WTC11 (cell line): ENCODE data around the gene SLC12A4. TPM values are rescaled to one million over a fixed set of nuclear protein-coding genes. Genes with fewer than 3 reads are reported as not detected.

Experiments used
- ATAC-seq: fragments of 200-7000 bp; cut with Tn5 transposase; 2 replicates; pipeline ENCODE4 v1.10.0; 2021; ENCODE audit warnings: mild to moderate bottlenecking, moderate library complexity
- CTCF ChIA-PET: fragments of 300-600 bp; sonication (Branson Sonifier 250); formaldehyde crosslinking; loops from one replicate; lab custom pipeline; 2021; ENCODE audit warnings: antibody characterized with exemption; lab: Charles Lee
- POLR2A ChIA-PET: fragments of 350-600 bp; sonication (Branson Sonifier 250); formaldehyde crosslinking; loops from one replicate; lab custom pipeline; 2021; ENCODE audit warnings: antibody characterized with exemption; lab: Charles Lee
- DNase-seq: peaks from one replicate; pipeline ENCODE4 v3.0.0; 2021; ENCODE audit warnings: low spot score
- H3K27ac Mint-ChIP-seq: 2 replicates; pipeline ENCODE4 v1.8.0; 2021; ENCODE audit warnings: mixed read lengths
- H3K27me3 Mint-ChIP-seq: 2 replicates; pipeline ENCODE4 v1.8.0; 2021; ENCODE audit warnings: low read depth, mild to moderate bottlenecking, moderate library complexity, mixed read lengths
- H3K36me3 Mint-ChIP-seq: 2 replicates; pipeline ENCODE4 v1.8.0; 2021; ENCODE audit warnings: mixed read lengths
- H3K4me1 Mint-ChIP-seq: 2 replicates; pipeline ENCODE4 v1.8.0; 2022; ENCODE audit warnings: mixed read lengths
- H3K4me3 Mint-ChIP-seq: 2 replicates; pipeline ENCODE4 v1.8.0; 2021; ENCODE audit warnings: mild to moderate bottlenecking, moderate library complexity, mixed read lengths
- H3K9me3 Mint-ChIP-seq: 2 replicates; pipeline ENCODE4 v1.8.0; 2021; ENCODE audit warnings: mixed read lengths
- CREM ChIP-seq: sonication (generic); formaldehyde crosslinking; IDR thresholded peaks from 2 replicates; pipeline ENCODE4 v1.8.1; 2022; ENCODE audit warnings: mild to moderate bottlenecking, missing genetic modification reagents, moderate library complexity
- GABPB1 ChIP-seq: sonication (generic); formaldehyde crosslinking; IDR thresholded peaks from 2 replicates; pipeline ENCODE4 v1.8.1; 2023; ENCODE audit warnings: mild to moderate bottlenecking, missing genetic modification reagents
- NFYB ChIP-seq: sonication (generic); formaldehyde crosslinking; conservative IDR thresholded peaks from 2 replicates; pipeline ENCODE4 v1.8.0; 2022; ENCODE audit warnings: low read depth, missing genetic modification reagents
- RORB ChIP-seq: fragments of 250-450 bp; sonication (Bioruptor Pico); IDR thresholded peaks from 2 replicates; pipeline ENCODE4 v1.9.0; 2021; ENCODE audit warnings: mild to moderate bottlenecking
- SP1 ChIP-seq: sonication (generic); formaldehyde crosslinking; conservative IDR thresholded peaks from 2 replicates; pipeline ENCODE4 v1.8.1; 2022; ENCODE audit warnings: missing genetic modification reagents
- ZNF121 ChIP-seq: sonication (generic); formaldehyde crosslinking; IDR thresholded peaks from 2 replicates; pipeline ENCODE4 v1.8.0; 2023; ENCODE audit warnings: missing genetic modification reagents
- total RNA-seq: library from RNA; stranded (reverse); gene quantifications from 3 replicates; pipeline ENCODE4 v1.2.3, GENCODE V29; 2021
- TF ChIP-seq, protein P1 (sequence below): sonication (generic); formaldehyde crosslinking; IDR thresholded peaks from 2 replicates; pipeline ENCODE4 v1.8.0; 2022; ENCODE audit warnings: mild to moderate bottlenecking, missing genetic modification reagents
- TF ChIP-seq, protein P2 (sequence below): fragments of 250-450 bp; sonication (Bioruptor Pico); IDR thresholded peaks from 2 replicates; pipeline ENCODE4 v1.8.0; 2021; ENCODE audit warnings: mild to moderate bottlenecking
- TF ChIP-seq, protein P3 (sequence below): sonication (generic); formaldehyde crosslinking; IDR thresholded peaks from 2 replicates; pipeline ENCODE4 v1.8.1; 2023; ENCODE audit warnings: mild to moderate bottlenecking, missing genetic modification reagents
- TF ChIP-seq, protein P4 (sequence below): sonication (generic); formaldehyde crosslinking; conservative IDR thresholded peaks from 2 replicates; pipeline ENCODE4 v1.8.1; 2023; ENCODE audit warnings: mild to moderate bottlenecking, low read depth, missing genetic modification reagents, moderate library complexity
- TF ChIP-seq, protein P5 (sequence below): sonication (generic); formaldehyde crosslinking; IDR thresholded peaks from 2 replicates; pipeline ENCODE4 v1.8.0; 2022; ENCODE audit warnings: missing genetic modification reagents
- TF ChIP-seq, protein P6 (sequence below): sonication (generic); formaldehyde crosslinking; IDR thresholded peaks from 2 replicates; pipeline ENCODE4 v1.8.0; 2023; ENCODE audit warnings: missing genetic modification reagents, mild to moderate bottlenecking, borderline replicate concordance

SLC12A4 gene
- total RNA-seq, 1 experiment from 2014 or later: 94.1 TPM

DNA sequence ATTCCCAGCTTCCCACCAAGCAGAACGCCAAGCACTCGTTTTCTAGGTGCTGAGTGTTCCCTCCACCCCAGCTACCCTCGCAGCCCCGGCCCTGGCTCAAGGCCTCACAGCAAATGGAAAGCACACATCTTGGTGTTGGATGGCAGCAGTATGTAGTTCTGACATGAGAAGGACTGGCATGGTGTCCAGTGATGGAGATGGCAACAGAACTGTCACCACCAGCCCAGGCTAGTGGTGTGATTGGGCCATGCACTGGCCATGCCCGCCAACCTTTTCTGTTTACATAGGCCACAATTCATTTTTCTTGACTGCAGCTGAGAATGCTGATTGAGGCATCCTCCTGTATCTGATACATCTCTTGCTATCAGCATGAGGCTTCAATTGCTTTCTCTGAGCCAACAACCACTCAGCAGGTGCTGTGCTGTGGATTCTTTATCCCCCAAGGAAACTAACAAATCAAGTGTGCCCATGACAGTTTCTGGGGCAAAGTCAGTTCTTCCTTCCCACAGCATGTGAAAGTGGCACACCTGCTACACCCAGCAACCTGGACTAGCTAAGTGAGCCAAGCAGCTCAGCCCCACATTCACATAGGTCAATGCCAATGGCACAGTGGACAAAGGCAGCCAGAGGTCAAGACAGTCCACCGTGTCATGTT, 3.8 kb downstream of the SLC12A4 start (continued):
- TF ChIP-seq, protein P1, sequence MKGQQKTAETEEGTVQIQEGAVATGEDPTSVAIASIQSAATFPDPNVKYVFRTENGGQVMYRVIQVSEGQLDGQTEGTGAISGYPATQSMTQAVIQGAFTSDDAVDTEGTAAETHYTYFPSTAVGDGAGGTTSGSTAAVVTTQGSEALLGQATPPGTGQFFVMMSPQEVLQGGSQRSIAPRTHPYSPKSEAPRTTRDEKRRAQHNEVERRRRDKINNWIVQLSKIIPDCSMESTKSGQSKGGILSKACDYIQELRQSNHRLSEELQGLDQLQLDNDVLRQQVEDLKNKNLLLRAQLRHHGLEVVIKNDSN (CRISPR knock-in tag): no peak
- TF ChIP-seq, protein P2, sequence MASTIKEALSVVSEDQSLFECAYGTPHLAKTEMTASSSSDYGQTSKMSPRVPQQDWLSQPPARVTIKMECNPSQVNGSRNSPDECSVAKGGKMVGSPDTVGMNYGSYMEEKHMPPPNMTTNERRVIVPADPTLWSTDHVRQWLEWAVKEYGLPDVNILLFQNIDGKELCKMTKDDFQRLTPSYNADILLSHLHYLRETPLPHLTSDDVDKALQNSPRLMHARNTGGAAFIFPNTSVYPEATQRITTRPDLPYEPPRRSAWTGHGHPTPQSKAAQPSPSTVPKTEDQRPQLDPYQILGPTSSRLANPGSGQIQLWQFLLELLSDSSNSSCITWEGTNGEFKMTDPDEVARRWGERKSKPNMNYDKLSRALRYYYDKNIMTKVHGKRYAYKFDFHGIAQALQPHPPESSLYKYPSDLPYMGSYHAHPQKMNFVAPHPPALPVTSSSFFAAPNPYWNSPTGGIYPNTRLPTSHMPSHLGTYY (CRISPR knock-in tag): no peak
- TF ChIP-seq GABPB1 (CRISPR knock-in tag): no peak
- no peak for TF ChIP-seq RORB
- TF ChIP-seq, protein P3, sequence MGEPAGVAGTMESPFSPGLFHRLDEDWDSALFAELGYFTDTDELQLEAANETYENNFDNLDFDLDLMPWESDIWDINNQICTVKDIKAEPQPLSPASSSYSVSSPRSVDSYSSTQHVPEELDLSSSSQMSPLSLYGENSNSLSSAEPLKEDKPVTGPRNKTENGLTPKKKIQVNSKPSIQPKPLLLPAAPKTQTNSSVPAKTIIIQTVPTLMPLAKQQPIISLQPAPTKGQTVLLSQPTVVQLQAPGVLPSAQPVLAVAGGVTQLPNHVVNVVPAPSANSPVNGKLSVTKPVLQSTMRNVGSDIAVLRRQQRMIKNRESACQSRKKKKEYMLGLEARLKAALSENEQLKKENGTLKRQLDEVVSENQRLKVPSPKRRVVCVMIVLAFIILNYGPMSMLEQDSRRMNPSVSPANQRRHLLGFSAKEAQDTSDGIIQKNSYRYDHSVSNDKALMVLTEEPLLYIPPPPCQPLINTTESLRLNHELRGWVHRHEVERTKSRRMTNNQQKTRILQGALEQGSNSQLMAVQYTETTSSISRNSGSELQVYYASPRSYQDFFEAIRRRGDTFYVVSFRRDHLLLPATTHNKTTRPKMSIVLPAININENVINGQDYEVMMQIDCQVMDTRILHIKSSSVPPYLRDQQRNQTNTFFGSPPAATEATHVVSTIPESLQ: no peak
- no peak for TF ChIP-seq NFYB (CRISPR knock-in tag)

DNA sequence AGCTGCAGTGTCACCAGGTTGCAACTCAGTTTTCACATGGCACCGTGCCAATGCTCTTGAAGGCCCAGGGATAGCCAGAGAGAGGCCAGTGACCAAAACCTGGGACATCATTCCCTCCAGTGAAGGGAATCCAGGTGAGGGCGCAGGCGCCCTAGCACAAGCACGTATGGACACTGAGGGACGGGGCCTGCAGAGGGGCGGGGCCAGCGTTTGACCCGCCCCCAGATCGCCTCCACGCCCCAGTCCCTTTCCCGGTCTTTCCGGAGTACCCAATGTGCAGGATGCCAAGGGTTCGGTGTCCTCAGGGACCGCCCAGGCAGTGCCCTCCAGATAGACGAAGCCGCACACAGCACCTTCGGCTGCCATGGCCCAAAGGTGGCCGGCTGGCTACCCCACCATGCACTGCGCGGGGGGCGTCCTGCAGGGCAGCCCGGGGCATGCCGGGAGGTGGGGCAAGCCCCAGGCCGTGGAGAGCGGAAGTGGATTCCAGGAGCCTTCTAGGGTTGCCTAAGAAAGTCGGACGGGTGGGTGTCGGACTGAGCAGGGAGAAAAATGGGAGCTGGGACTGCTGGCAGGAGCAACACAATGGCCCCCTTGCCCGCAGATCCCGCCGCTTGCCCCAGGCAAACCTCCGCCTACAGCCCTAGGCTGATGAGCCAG, 4.6 kb downstream of the SLC12A4 start:
- DNase-seq (peak; percentile 71), ATAC-seq (peak; percentile 58)
- ChIA-PET POLR2A (no interaction called here), CTCF (interaction anchor here (0.5 to 1.5 kb wide), 4 partner anchors 20 to 291 kb away, joined by 3 to 8 read pairs (median 3); partner anchors contain the start of gene LCAT)
- H3K9me3 Mint-ChIP-seq: no peaks in the 10 kb centered on the region
- H3K27me3 Mint-ChIP-seq: no peaks in the 10 kb centered on the region
- H3K4me1 Mint-ChIP-seq: peaks cover 36% of the 10 kb centered on the region
- H3K36me3 Mint-ChIP-seq: peaks cover 40% of the 10 kb centered on the region
- H3K27ac Mint-ChIP-seq: no peak overlapping the region
- H3K4me3 Mint-ChIP-seq: no peak overlapping the region
- TF ChIP-seq, protein P4, sequence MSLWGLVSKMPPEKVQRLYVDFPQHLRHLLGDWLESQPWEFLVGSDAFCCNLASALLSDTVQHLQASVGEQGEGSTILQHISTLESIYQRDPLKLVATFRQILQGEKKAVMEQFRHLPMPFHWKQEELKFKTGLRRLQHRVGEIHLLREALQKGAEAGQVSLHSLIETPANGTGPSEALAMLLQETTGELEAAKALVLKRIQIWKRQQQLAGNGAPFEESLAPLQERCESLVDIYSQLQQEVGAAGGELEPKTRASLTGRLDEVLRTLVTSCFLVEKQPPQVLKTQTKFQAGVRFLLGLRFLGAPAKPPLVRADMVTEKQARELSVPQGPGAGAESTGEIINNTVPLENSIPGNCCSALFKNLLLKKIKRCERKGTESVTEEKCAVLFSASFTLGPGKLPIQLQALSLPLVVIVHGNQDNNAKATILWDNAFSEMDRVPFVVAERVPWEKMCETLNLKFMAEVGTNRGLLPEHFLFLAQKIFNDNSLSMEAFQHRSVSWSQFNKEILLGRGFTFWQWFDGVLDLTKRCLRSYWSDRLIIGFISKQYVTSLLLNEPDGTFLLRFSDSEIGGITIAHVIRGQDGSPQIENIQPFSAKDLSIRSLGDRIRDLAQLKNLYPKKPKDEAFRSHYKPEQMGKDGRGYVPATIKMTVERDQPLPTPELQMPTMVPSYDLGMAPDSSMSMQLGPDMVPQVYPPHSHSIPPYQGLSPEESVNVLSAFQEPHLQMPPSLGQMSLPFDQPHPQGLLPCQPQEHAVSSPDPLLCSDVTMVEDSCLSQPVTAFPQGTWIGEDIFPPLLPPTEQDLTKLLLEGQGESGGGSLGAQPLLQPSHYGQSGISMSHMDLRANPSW: no peak
- TF ChIP-seq, protein P5, sequence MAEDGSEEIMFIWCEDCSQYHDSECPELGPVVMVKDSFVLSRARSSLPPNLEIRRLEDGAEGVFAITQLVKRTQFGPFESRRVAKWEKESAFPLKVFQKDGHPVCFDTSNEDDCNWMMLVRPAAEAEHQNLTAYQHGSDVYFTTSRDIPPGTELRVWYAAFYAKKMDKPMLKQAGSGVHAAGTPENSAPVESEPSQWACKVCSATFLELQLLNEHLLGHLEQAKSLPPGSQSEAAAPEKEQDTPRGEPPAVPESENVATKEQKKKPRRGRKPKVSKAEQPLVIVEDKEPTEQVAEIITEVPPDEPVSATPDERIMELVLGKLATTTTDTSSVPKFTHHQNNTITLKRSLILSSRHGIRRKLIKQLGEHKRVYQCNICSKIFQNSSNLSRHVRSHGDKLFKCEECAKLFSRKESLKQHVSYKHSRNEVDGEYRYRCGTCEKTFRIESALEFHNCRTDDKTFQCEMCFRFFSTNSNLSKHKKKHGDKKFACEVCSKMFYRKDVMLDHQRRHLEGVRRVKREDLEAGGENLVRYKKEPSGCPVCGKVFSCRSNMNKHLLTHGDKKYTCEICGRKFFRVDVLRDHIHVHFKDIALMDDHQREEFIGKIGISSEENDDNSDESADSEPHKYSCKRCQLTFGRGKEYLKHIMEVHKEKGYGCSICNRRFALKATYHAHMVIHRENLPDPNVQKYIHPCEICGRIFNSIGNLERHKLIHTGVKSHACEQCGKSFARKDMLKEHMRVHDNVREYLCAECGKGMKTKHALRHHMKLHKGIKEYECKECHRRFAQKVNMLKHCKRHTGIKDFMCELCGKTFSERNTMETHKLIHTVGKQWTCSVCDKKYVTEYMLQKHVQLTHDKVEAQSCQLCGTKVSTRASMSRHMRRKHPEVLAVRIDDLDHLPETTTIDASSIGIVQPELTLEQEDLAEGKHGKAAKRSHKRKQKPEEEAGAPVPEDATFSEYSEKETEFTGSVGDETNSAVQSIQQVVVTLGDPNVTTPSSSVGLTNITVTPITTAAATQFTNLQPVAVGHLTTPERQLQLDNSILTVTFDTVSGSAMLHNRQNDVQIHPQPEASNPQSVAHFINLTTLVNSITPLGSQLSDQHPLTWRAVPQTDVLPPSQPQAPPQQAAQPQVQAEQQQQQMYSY (CRISPR knock-in tag): peak; percentile 96
- TF ChIP-seq, protein P6, sequence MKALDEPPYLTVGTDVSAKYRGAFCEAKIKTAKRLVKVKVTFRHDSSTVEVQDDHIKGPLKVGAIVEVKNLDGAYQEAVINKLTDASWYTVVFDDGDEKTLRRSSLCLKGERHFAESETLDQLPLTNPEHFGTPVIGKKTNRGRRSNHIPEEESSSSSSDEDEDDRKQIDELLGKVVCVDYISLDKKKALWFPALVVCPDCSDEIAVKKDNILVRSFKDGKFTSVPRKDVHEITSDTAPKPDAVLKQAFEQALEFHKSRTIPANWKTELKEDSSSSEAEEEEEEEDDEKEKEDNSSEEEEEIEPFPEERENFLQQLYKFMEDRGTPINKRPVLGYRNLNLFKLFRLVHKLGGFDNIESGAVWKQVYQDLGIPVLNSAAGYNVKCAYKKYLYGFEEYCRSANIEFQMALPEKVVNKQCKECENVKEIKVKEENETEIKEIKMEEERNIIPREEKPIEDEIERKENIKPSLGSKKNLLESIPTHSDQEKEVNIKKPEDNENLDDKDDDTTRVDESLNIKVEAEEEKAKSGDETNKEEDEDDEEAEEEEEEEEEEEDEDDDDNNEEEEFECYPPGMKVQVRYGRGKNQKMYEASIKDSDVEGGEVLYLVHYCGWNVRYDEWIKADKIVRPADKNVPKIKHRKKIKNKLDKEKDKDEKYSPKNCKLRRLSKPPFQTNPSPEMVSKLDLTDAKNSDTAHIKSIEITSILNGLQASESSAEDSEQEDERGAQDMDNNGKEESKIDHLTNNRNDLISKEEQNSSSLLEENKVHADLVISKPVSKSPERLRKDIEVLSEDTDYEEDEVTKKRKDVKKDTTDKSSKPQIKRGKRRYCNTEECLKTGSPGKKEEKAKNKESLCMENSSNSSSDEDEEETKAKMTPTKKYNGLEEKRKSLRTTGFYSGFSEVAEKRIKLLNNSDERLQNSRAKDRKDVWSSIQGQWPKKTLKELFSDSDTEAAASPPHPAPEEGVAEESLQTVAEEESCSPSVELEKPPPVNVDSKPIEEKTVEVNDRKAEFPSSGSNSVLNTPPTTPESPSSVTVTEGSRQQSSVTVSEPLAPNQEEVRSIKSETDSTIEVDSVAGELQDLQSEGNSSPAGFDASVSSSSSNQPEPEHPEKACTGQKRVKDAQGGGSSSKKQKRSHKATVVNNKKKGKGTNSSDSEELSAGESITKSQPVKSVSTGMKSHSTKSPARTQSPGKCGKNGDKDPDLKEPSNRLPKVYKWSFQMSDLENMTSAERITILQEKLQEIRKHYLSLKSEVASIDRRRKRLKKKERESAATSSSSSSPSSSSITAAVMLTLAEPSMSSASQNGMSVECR: no peak
- TF ChIP-seq ZNF121 (no peak), SP1 (CRISPR knock-in tag) (peak; percentile 46; the same call in 1 of the 2 replicates), CREM (CRISPR knock-in tag) (no peak)
